Measurements from ENCODE around the gene STX10.

STX10 gene

GRCh38 chr19:13138916-13139198 lies 11.3 kb downstream of the STX10 start:
- no peak for DNase-seq

GRCh38 chr19:13138171-13138915 lies 11.8 kb downstream of the STX10 start:
- DNase-seq, result no peak

GRCh38 chr19:13137290-13137794 lies 12.8 kb downstream of the STX10 start:
- DNase-seq, result no peak

DNA sequence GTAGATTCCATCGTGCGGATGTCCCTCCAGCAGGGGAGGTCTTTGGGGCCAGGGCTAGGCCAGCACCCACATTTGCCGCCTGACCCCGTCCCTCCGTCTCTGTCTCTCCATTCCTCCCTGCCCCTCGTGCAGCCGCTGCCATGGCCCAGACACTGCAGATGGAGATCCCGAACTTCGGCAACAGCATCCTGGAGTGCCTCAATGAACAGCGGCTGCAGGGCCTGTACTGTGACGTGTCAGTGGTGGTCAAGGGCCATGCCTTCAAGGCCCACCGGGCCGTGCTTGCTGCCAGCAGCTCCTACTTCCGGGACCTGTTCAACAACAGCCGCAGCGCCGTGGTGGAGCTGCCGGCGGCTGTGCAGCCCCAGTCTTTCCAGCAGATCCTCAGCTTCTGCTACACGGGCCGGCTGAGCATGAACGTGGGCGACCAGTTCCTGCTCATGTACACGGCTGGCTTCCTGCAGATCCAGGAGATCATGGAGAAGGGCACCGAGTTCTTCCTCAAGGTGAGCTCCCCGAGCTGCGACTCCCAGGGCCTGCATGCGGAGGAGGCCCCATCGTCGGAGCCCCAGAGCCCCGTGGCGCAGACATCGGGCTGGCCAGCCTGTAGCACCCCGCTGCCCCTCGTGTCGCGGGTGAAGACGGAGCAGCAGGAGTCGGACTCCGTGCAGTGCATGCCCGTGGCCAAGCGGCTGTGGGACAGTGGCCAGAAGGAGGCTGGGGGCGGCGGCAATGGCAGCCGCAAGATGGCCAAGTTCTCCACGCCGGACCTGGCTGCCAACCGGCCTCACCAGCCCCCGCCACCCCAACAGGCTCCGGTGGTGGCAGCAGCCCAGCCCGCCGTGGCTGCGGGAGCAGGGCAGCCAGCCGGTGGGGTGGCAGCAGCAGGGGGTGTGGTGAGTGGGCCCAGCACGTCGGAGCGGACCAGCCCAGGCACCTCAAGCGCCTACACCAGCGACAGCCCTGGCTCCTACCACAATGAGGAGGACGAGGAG lies 14.8 kb downstream of the STX10 start:
- no peak for DNase-seq

GRCh38 chr19:13134626-13135025 lies 15.5 kb downstream of the STX10 start:
- no peak for DNase-seq

- DNase-seq, result no peak
Observed at GRCh38 chr19:13133241-13133870, 16.8 kb downstream of the STX10 start.

DNA sequence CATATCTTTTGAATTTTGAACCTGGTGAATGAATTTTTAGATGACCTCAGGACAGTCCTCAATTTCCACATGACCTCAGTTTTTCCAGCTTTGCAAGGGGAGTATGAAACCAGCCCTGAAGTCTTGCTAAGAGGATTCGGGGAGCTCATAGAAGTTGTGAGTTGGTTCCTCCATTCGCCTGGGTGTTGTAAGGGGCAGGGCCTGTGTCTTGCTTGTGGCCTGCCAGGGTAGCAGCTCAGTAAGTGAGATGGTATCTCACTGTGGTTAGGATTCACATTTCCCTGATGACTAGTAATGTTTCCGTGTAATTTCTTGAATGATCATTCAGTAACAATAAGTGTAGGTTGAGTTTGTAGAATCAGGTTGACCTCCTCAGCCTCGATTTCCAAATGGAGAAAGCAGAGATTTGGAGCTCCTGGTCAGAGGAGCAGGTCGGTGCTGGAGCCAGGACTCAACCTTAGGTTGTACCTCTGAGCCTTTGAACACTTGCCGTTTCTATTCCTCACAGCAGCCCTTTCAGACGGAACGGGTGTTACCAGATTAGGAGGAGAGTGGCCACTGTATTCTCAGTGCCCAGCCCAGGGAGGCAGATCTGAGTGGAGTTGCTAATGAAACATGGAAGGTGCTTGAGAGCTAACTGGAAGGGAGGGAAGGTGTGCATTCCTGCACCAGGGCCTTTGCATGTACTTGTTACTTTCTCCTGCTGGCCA lies 17.5 kb downstream of the STX10 start:
- peak; percentile 13 for DNase-seq

DNA sequence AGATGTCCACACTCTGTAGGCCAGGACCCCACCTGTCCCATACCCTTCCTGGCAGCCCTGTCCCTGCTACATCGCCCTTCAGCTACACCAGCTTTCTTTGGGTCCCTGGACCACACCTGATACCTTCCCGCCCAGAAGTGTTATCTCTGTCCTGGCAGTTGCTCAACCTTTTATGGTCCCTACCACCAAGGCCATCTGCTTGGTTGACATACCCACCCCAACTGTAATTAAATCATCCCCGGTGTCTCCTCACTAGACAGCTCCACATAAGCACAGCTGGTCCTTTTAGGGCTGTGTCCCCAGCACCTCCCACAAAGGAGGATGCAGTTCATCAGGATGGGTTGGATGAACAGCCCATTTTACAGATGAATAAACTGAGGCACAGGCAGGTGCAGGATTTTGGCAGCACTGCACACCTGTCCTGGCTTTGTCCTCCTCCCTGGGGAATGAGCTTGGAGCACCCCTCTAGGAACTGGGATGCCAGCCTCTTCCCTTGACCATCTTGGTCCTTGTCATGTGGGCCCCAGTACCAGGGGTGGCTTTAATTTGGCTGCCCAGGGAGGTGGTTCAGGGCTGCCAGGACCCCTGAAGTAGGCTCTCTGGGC lies 19.2 kb downstream of the STX10 start:
- DNase-seq, result no peak

- DNase-seq, result no peak
Observed at GRCh38 chr19:13129384-13129783, 20.8 kb downstream of the STX10 start.

- no peak for DNase-seq
Observed at GRCh38 chr19:13128583-13128982, 21.6 kb downstream of the STX10 start.

GRCh38 chr19:13127811-13128575 lies 22.2 kb downstream of the STX10 start:
- no peak for DNase-seq

DNA sequence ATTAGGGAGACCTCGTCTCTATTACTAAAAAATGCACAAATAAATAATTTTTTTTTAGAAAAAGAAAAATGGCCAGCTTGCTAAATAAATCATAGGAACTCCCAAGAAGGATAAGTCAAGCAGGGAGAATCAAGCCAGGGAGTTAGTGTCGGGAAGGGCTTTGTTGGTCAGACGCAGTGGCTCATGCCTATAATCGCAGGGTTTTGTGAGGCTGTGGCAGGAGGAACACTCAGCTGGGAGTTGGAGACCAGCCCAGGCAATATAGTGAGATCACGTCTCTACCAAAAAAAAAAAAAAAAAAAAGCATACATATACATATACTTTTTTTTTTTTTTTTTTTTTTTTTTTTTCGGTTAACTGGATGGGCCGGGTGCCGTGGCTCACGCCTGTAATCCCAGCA lies 23.1 kb downstream of the STX10 start:
- no peak for DNase-seq

DNA sequence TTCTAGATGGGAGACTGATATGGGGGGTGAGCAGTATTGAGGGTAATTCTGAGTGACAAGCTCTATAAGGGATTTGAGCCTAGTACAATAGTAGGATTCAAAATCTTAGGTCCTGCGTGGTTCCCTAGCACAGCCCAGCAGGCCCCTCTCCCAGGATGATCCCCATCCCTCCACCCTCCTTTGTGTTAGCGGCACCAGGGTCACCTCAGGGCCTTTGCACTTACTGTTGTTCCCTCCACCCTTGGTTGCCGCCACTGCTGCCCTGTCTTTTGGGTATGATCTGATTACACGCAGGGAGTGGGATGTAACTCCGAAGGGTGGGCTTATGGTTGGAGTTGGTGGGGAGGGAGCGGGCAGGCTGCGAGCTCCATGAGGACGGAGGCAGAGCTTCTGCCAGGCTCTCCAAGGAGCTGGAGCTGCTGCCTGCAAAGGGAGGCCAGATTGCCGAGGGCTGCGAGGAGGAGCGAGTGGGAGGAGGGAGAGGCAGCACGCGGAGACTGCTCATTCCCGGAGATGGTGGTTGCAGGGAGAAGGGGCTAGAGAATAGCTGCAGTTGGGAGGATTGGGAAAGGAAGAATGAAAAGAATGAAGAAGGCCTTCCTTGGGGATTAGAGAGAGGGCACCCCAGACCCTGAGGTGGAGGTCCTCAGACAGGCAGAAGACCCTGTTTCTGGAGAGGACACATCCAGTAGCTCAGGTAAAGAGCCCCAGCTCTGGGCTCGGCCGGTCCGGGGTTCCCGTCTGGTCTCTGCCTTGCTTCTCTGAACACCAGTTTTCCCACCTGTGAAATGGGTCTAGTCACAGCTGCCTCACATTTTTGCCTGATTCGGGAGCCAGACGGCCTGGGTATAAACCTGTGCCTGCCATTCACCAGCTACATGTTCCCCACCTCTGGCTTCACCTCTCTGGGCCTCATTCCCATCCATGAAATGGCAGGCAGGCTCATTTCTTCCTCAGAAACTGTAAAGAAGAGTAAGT lies 26.9 kb downstream of the STX10 start:
- no peak for DNase-seq

DNA sequence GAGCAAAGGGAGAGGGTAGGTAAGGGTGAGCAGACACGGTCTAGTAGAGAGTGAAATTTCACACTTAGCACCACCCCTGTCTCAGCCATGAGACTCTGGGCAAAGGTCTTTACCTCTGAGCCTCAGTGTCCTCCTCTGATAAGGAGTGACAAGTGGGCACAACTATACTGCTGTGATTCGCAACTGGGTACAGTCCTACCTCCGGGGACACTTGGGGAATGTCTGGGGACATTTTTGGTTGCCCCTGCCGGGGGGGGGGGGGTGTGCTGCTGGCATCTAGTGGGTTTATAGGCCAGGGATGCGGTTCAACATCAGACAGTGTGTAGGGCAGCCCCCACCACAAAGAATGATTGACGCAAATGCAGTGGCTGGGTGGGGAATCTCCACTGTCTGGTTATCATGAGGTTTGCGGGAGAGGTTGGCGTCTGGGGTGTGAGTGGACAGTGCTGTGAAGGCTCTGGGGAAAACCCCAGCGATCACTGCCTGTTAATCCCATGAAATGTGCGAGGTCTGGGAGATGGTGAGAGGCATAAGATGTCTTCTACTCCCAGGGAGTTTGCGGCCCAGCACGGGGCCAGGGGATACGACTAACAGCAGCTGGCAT lies 27.8 kb downstream of the STX10 start:
- DNase-seq, result peak; percentile 28

DNA sequence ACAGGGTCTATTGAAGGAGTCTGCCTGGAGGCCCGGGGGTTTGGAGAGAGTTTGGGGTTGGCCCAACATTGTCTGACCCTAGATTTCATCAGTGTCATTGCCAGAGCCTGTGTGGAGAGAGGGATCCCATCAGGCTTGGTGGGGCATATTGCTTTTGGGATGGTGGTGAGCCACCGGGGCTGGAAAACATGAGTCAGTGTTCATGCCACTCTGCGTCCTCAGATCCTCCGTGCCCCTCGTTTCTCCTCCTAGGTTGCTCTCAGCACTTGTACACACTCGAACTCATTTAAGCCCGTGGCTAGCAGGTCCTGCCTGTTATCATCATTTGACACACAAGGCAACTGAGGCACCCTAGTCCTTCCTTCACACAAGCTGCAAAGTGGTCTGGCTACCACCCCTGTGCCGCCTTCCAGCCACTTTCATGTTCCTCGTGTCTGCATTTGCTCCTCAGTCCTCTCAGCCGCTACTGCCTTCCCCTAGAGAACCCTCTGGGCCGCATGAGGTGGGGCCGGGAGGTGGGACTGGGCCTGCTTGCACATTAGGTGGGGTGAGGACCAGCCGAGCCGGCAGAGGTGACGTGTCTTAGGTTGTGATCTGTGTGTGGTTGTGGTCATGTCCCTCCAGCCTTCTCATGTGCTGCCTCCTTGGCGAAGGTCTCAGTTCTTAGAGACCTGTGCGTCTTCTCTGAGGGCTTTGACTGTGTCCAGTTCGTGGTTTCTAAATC lies 28.5 kb downstream of the STX10 start:
- DNase-seq, result peak; percentile 19

DNA sequence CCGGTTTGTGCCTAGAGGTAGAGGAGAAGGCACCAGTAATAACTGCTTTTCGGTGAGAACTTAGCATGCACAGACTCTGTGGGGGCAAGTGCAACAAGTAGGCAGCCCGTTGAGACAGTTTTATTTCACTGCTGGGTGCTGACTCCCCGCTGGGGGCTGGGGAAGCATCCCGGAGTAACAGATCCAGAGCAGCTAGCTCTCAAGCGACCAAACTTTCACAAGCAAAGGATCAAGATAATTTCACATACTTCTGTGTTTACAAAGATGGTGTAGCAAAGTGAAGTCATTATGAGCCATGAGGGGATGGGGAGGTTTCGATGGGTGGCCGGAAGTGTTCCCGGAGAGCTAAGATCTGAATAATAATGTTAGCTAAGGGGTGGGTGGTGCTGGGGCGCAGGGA lies 29.4 kb downstream of the STX10 start:
- DNase-seq, result no peak

- no peak for DNase-seq
Observed at GRCh38 chr19:13120031-13120430, 30.1 kb downstream of the STX10 start.

DNA sequence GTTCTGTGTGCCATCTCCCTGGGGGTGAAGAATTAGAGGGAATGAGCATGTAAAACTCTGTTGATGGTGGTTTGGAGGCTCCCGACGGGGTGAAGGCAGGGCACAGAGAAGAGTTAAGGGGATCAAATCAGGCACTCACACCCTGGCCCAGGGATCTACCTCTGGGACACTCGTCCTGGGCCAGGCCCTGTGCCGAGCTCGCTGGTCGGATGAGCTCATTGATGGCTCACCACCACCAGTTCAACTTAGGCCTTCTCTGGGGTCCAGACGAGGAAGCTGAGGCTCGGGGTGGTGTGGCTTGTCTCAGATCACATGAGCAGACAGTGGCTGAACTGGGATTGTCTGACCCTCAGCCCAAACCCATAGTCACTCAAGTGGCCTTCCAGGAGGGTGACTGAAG lies 30.5 kb downstream of the STX10 start:
- no peak for DNase-seq

Data from CD4-positive, alpha-beta T cell treated with Interferon gamma for 1 hour (primary cell).